GM12878 (cell line): ENCODE results near the gene FBXW12. TPM values are rescaled to one million over a fixed set of nuclear protein-coding genes. Genes with fewer than 3 reads are reported as not detected.

Experiments
- ATAC-seq: fragments of 200-7000 bp; cut with Tn5 transposase; 3 replicates; pipeline ENCODE4 v1.9.1; 2020; ENCODE audit warnings: mild to moderate bottlenecking, moderate library complexity
- BruUV-seq: library from RNA; stranded (reverse); fragments of 400-500 nt; replicated peaks from 2 replicates; lab custom pipeline; 2021; lab: Mats Ljungman, UMichigan
- CTCF ChIA-PET: fragments of 300-600 bp; sonication (Branson Sonifier 250); formaldehyde crosslinking; extraction: SDS; loops from one replicate; lab custom pipeline; 2021; ENCODE audit warnings: inconsistent platforms; lab: Yijun Ruan, JAX
- POLR2A ChIA-PET: fragments of 350-600 bp; formaldehyde crosslinking; extraction: SDS; loops from one replicate; lab custom pipeline; 2021; ENCODE audit warnings: inconsistent platforms; lab: Charles Lee
- RAD21 ChIA-PET: fragments of 300-600 bp; sonication (Branson Sonifier 250); formaldehyde crosslinking; loops from one replicate; lab custom pipeline; 2023; ENCODE audit warnings: antibody characterized with exemption; ENCODE audit not compliant: unreplicated experiment; lab: Charles Lee
- SMC1A ChIA-PET: fragments of 300-600 bp; sonication (Branson Sonifier 250); formaldehyde crosslinking; loops from one replicate; lab custom pipeline; 2023; ENCODE audit not compliant: unreplicated experiment, uncharacterized antibody; lab: Charles Lee
- DNase-seq: peaks from one replicate; pipeline ENCODE4 v3.0.0-alpha.2; 2011; ENCODE audit warnings: low read depth, low spot score
- FAIRE-seq: peaks from 3 replicates; lab custom pipeline; 2011; peaks lifted over from hg19 to GRCh38; lab: Jason Lieb, UNC
- H2AFZ ChIP-seq: 2 replicates; pipeline ENCODE4 v1.6.0; 2011; ENCODE audit warnings: low read depth, low read length, control low read depth; ENCODE audit not compliant: control insufficient read depth
- H3K27ac ChIP-seq: 2 replicates; pipeline ENCODE4 v1.5.1; 2011; ENCODE audit warnings: control low read depth; ENCODE audit not compliant: control insufficient read depth, insufficient read depth
- H3K27me3 ChIP-seq, 2 experiments: replicated peaks in 1 of 2; 2 replicates each; pipeline versions ENCODE4 v1.6.0 to v1.6.1; 2011; ENCODE audit warnings: low read length in 1 of 2; ENCODE audit not compliant: control insufficient read depth in 2 of 2, insufficient read depth in 2 of 2
- H3K36me3 ChIP-seq, 2 experiments: 2 replicates each; pipeline ENCODE4 v1.5.1; 2011; ENCODE audit warnings: low read length in 1 of 2; ENCODE audit not compliant: control insufficient read depth in 2 of 2, insufficient read depth in 2 of 2
- H3K4me1 ChIP-seq: 2 replicates; pipeline ENCODE4 v1.6.1; 2011; ENCODE audit warnings: mild to moderate bottlenecking, low read length, moderate library complexity, mixed read lengths; ENCODE audit not compliant: control insufficient read depth, insufficient read depth
- H3K4me2 ChIP-seq: 2 replicates; pipeline ENCODE4 v1.6.0; 2011; ENCODE audit warnings: control low read depth; ENCODE audit not compliant: control insufficient read depth, insufficient read depth
- H3K4me3 ChIP-seq: fragments of 200-600 bp; sonication (generic); 2 replicates; pipeline ENCODE4 v1.5.1; 2016
- H3K79me2 ChIP-seq: 2 replicates; pipeline ENCODE4 v1.6.0; 2011; ENCODE audit warnings: low read length; ENCODE audit not compliant: control insufficient read depth, insufficient read depth
- H3K9ac ChIP-seq: 2 replicates; pipeline ENCODE4 v1.8.0; 2011; ENCODE audit warnings: low read length, control low read depth, mixed read lengths; ENCODE audit not compliant: control insufficient read depth, insufficient read depth
- H3K9me3 ChIP-seq: replicated peaks from 3 replicates; pipeline ENCODE4 v1.5.1; 2011; ENCODE audit warnings: mild to moderate bottlenecking, low read length; ENCODE audit not compliant: control insufficient read depth, insufficient read depth
- H4K20me1 ChIP-seq: 2 replicates; pipeline ENCODE4 v1.6.0; 2011; ENCODE audit not compliant: control insufficient read depth, insufficient read depth
- CUX1 ChIP-seq: IDR thresholded peaks from 2 replicates; pipeline ENCODE4 v1.6.1; 2012; ENCODE audit warnings: improper control_type of control experiment, low read depth, low read length; ENCODE audit not compliant: insufficient replicate concordance
- ETV6 ChIP-seq, 2 experiments: fragments of 450-650 bp in 1 of 2; IDR thresholded peaks in 1 of 2; conservative IDR thresholded peaks in 1 of 2; 2 replicates each; pipeline ENCODE4 v1.6.1; 2014; ENCODE audit warnings: antibody characterized with exemption in 1 of 2, borderline replicate concordance in 1 of 2, low read depth in 1 of 2, mild to moderate bottlenecking in 1 of 2, moderate library complexity in 1 of 2
- USF1 ChIP-seq: IDR thresholded peaks from 2 replicates; pipeline ENCODE4 v1.6.1; 2011; ENCODE audit warnings: borderline replicate concordance, low read depth, mild to moderate bottlenecking, moderate library complexity, mixed read lengths, low read length; ENCODE audit not compliant: insufficient read depth; ENCODE audit errors: extremely low read length
- YBX1 ChIP-seq: fragments of 450-650 bp; IDR thresholded peaks from 2 replicates; pipeline ENCODE4 v1.6.1; 2016; ENCODE audit warnings: antibody characterized with exemption
- WGBS: methylation state at CpG from one replicate; pipeline ENCODE4 v1.1.6; 2016; ENCODE audit warnings: low lambda C conversion rate; ENCODE audit not compliant: insufficient replicate concordance, insufficient coverage; ENCODE audit errors: missing lambda C conversion rate; 5-methylcytosine and 5-hydroxymethylcytosine counted together
- in situ Hi-C: fragments of 300-500 bp; cut with MboI; formaldehyde crosslinking; loops from 9 replicates; pipeline ENCODE4 v1.14.3; 2018; ENCODE audit warnings: mixed read lengths
- intact Hi-C: fragments of 100-400 bp; cut with micrococcal nuclease; formaldehyde crosslinking; loops from one replicate; pipeline ENCODE4 v1.14.2; 2022; ENCODE audit not compliant: unreplicated experiment
- polyA plus RNA-seq, 11 experiments: library from polyadenylated mRNA; depleted of rRNA in 4 of 11; unstranded in 6 of 11; stranded (reverse) in 5 of 11; fragments of >200 nt; fragmentation: Nextera tagmentation in 4 of 11; fragmentation: Illumina TruSeq in 1 of 11; extraction: Ambion mirVana in 4 of 11; extraction: Trizol in 1 of 11; gene quantifications; 1 replicate in 1 of 11; 2 replicates in 10 of 11; pipeline versions ENCODE4 v1.2.1 to v1.2.3, GENCODE V29; 2011 to 2016; ENCODE audit warnings: inconsistent platforms in 2 of 11, missing spikeins in 2 of 11, low read depth in 1 of 11
- total RNA-seq, 4 experiments: library from RNA; depleted of rRNA in 3 of 4; stranded (reverse); fragments of >200 nt in 3 of 4; fragmentation: Illumina TruSeq in 1 of 4; extraction: Trizol in 1 of 4; gene quantifications; 2 replicates each; pipeline versions ENCODE4 v1.2.1 to v1.2.3, GENCODE V29; 2013 to 2021

The FBXW12 gene
- total and polyA plus RNA-seq, 10 of the 15 experiments (the other 5 are each of a cell fraction or from before 2014, with no cell fraction given): 0.04 to 0.18 (median 0.12) TPM; not detected in 4

GRCh38 chr3:48434591-48435222, 62.7 kb downstream of the FBXW12 start:
- TF ChIP-seq ETV6 (conservative IDR thresholded peaks at IDR 0.05 in 1 of 2, IDR thresholded peaks at IDR 0.05 in 1 of 2; ENCODE audit: borderline replicate concordance in 1 of 2, low read depth in 1 of 2) (no peak), CUX1 (no peak), USF1 (peak; percentile 61), YBX1 (no peak)
- 76% methylated on average over 15 of the region's 15 CpGs for WGBS
- BruUV-seq: no TSS peak
- no peaks in the 10 kb centered on the region for H3K27me3 ChIP-seq
- H3K9me3 ChIP-seq: no peaks in the 10 kb centered on the region
- H3K36me3 ChIP-seq: peaks cover 2 to 16% of the 10 kb centered on the region in 2 experiments; a peak in 2 of 4 replicates
- no peak overlapping the region for H3K4me3 ChIP-seq
- RAD21 ChIA-PET: interaction anchor here (2.7 to 3.5 kb wide), 2 partner anchors 33 to 34 kb away, joined by 28 to 259 read pairs; no protein-coding TSS in a partner anchor
- peaks cover 9% of the 10 kb centered on the region for H3K79me2 ChIP-seq
- H3K27ac ChIP-seq: no peak overlapping the region
- H4K20me1 ChIP-seq: no peaks in the 10 kb centered on the region
- no peak overlapping the region for H3K9ac ChIP-seq
- H2AFZ ChIP-seq: no peak overlapping the region
- CTCF ChIA-PET: interaction anchor here (1.0 to 12.5 kb wide), 12 partner anchors 17 to 395 kb away, joined by 3 to 757 read pairs (median 62); partner anchors contain the start of genes CAMP and PFKFB4
- SMC1A ChIA-PET: interaction anchor here (0.9 to 11.5 kb wide), 4 partner anchors 33 to 204 kb away, joined by 3 to 287 read pairs (median 34); no protein-coding TSS in a partner anchor
- H3K4me2 ChIP-seq: no peak overlapping the region
- H3K4me1 ChIP-seq: peaks cover 29% of the 10 kb centered on the region
- POLR2A ChIA-PET: no interaction called here
- intact Hi-C loops: no loop called here
- DNase-seq (no peak), ATAC-seq (no peak), FAIRE-seq (no peak)
- in situ Hi-C loops: loop anchor here (5.0 kb wide), 3 partner anchors 32 to 202 kb away; no protein-coding TSS in a partner anchor
